ENCODE measurements around the gene SSNA1.

DNA sequence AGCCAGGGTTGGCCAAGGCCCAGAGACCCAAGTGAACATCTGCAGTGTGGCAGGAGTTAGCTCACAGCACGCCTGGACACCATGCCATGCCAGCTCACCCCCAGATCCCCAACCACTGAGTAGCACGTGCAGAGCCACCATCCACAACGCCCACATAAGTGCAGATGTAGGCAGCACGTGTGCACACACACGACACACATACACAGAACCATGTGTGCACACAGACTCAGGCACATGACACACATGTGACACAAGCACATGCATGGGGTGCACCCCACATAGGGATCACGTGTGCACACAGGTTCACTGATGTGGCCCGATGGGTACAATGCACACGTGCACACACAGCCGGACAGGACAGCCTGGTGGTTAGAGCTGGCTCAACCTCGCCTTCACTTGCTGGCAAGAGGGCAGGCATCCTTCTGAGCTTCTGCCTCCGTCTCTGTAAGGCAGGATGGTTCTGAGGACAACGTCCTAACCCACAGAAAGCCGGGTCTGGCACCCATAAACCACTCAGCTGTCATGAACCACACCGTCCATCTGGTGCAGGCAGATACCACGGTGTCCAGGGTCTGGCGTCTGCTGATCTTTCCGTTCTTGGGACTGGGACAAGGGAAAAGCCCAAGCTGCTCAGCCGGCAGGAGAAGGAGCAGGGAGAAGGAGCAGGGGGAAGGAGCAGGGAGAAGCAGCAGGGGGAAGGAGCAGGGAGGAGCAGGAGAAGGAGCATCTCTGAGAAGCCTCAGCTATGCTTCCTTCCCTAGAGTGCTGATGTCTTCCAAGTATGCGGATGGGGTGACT lies 30.7 kb upstream of the SSNA1 start:
- TF ChIP-seq, protein P1, sequence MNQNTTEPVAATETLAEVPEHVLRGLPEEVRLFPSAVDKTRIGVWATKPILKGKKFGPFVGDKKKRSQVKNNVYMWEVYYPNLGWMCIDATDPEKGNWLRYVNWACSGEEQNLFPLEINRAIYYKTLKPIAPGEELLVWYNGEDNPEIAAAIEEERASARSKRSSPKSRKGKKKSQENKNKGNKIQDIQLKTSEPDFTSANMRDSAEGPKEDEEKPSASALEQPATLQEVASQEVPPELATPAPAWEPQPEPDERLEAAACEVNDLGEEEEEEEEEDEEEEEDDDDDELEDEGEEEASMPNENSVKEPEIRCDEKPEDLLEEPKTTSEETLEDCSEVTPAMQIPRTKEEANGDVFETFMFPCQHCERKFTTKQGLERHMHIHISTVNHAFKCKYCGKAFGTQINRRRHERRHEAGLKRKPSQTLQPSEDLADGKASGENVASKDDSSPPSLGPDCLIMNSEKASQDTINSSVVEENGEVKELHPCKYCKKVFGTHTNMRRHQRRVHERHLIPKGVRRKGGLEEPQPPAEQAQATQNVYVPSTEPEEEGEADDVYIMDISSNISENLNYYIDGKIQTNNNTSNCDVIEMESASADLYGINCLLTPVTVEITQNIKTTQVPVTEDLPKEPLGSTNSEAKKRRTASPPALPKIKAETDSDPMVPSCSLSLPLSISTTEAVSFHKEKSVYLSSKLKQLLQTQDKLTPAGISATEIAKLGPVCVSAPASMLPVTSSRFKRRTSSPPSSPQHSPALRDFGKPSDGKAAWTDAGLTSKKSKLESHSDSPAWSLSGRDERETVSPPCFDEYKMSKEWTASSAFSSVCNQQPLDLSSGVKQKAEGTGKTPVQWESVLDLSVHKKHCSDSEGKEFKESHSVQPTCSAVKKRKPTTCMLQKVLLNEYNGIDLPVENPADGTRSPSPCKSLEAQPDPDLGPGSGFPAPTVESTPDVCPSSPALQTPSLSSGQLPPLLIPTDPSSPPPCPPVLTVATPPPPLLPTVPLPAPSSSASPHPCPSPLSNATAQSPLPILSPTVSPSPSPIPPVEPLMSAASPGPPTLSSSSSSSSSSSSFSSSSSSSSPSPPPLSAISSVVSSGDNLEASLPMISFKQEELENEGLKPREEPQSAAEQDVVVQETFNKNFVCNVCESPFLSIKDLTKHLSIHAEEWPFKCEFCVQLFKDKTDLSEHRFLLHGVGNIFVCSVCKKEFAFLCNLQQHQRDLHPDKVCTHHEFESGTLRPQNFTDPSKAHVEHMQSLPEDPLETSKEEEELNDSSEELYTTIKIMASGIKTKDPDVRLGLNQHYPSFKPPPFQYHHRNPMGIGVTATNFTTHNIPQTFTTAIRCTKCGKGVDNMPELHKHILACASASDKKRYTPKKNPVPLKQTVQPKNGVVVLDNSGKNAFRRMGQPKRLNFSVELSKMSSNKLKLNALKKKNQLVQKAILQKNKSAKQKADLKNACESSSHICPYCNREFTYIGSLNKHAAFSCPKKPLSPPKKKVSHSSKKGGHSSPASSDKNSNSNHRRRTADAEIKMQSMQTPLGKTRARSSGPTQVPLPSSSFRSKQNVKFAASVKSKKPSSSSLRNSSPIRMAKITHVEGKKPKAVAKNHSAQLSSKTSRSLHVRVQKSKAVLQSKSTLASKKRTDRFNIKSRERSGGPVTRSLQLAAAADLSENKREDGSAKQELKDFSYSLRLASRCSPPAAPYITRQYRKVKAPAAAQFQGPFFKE (tag by site-specific recombination; IDR thresholded peaks at IDR 0.05; ENCODE audit: borderline replicate concordance), result no peak
- TF ChIP-seq ZNF157 (tag by site-specific recombination; IDR thresholded peaks at IDR 0.05), result no peak
- TF ChIP-seq ZBTB48 (tag by site-specific recombination; IDR thresholded peaks at IDR 0.05), result no peak
- TF ChIP-seq ZNF670 (tag by site-specific recombination; IDR thresholded peaks at IDR 0.05; ENCODE audit: low read depth), result no peak

Measured in HEK293 (cell line).